Measurements from ENCODE around the gene PRM1.

PRM1 gene

GRCh38 chr16:11234884-11235702, 46.0 kb downstream of the PRM1 start:
- DNase-seq (ENCODE audit: low spot score) = no peak
- in situ Hi-C loops (cut with MboI; ENCODE audit: low pct_unique_long_range_greater_than_20kb, low sequenced_read_pairs, unreplicated experiment) = no loop called here
- no peak for TF ChIP-seq CTCF (IDR thresholded peaks at IDR 0.05; ENCODE audit: extremely low read depth, insufficient read depth, missing control alignments)

- no peak for DNase-seq (ENCODE audit: low spot score)
- no peak for TF ChIP-seq CTCF (IDR thresholded peaks at IDR 0.05; ENCODE audit: extremely low read depth, insufficient read depth, missing control alignments)
- in situ Hi-C loops (cut with MboI; ENCODE audit: low pct_unique_long_range_greater_than_20kb, low sequenced_read_pairs, unreplicated experiment) = no loop called here
These were observed 47.3 kb downstream of the PRM1 start for GRCh38 chr16:11233727-11234376.

- peak; percentile 67 for DNase-seq (ENCODE audit: low spot score)
- TF ChIP-seq CTCF (IDR thresholded peaks at IDR 0.05; ENCODE audit: extremely low read depth, insufficient read depth, missing control alignments) = peak; percentile 11
- in situ Hi-C loops (cut with MboI; ENCODE audit: low pct_unique_long_range_greater_than_20kb, low sequenced_read_pairs, unreplicated experiment) = no loop called here
These were observed 48.0 kb downstream of the PRM1 start for GRCh38 chr16:11232852-11233726.

- in situ Hi-C loops (cut with MboI; ENCODE audit: low pct_unique_long_range_greater_than_20kb, low sequenced_read_pairs, unreplicated experiment) = no loop called here
- TF ChIP-seq CTCF (IDR thresholded peaks at IDR 0.05; ENCODE audit: extremely low read depth, insufficient read depth, missing control alignments) = no peak
- DNase-seq (ENCODE audit: low spot score) = no peak
These were observed 48.8 kb downstream of the PRM1 start for GRCh38 chr16:11232302-11232851.

GRCh38 chr16:11231367-11231970, 49.7 kb downstream of the PRM1 start:
- no peak for DNase-seq (ENCODE audit: low spot score)
- in situ Hi-C loops (cut with MboI; ENCODE audit: low pct_unique_long_range_greater_than_20kb, low sequenced_read_pairs, unreplicated experiment) = no loop called here
- no peak for TF ChIP-seq CTCF (IDR thresholded peaks at IDR 0.05; ENCODE audit: extremely low read depth, insufficient read depth, missing control alignments)

Measured in GM13977 (cell line).